Measurements from ENCODE around the gene GLYATL1. TPM values are rescaled to one million over a fixed set of nuclear protein-coding genes. Genes with fewer than 3 reads are reported as not detected.

The GLYATL1 gene
- total RNA-seq, 1 donor from 2014 or later: not detected

- ATAC-seq (ENCODE audit: poor library complexity): no peak
- DNase-seq: no peak
- intact Hi-C loops (cut with DNase I): no loop called here
Observed at GRCh38 chr11:58923300-58923788, 15.9 kb upstream of the GLYATL1 start.

GRCh38 chr11:58924230-58924629 lies 15.1 kb upstream of the GLYATL1 start:
- DNase-seq: no peak
- no peak for ATAC-seq (ENCODE audit: poor library complexity)
- intact Hi-C loops (cut with DNase I): no loop called here

- ATAC-seq (ENCODE audit: poor library complexity) (no peak), DNase-seq (no peak)
- intact Hi-C loops (cut with DNase I): no loop called here
Observed at GRCh38 chr11:58926251-58926650, 13.0 kb upstream of the GLYATL1 start.

GRCh38 chr11:58926695-58927094 lies 12.6 kb upstream of the GLYATL1 start:
- ATAC-seq (ENCODE audit: poor library complexity) (no peak), DNase-seq (no peak)
- intact Hi-C loops (cut with DNase I): no loop called here

- intact Hi-C loops (cut with DNase I): no loop called here
- DNase-seq (no peak), ATAC-seq (ENCODE audit: poor library complexity) (peak; percentile 46)
Observed at GRCh38 chr11:58927393-58928106, 11.7 kb upstream of the GLYATL1 start.

GRCh38 chr11:58928107-58928499 lies 11.2 kb upstream of the GLYATL1 start:
- intact Hi-C loops (cut with DNase I): no loop called here
- no peak for DNase-seq
- no peak for ATAC-seq (ENCODE audit: poor library complexity)

- ATAC-seq (ENCODE audit: poor library complexity) (no peak), DNase-seq (no peak)
- intact Hi-C loops (cut with DNase I): no loop called here
Observed at GRCh38 chr11:58928691-58929090, 10.6 kb upstream of the GLYATL1 start.

GRCh38 chr11:58930926-58931325 lies 8.4 kb upstream of the GLYATL1 start:
- intact Hi-C loops (cut with DNase I): no loop called here
- ATAC-seq (ENCODE audit: poor library complexity): no peak
- no peak for DNase-seq

GRCh38 chr11:58933661-58934060 lies 5.6 kb upstream of the GLYATL1 start:
- intact Hi-C loops (cut with DNase I): no loop called here
- DNase-seq: no peak
- no peak for ATAC-seq (ENCODE audit: poor library complexity)

- intact Hi-C loops (cut with DNase I): no loop called here
- no peak for ATAC-seq (ENCODE audit: poor library complexity)
- DNase-seq: no peak
Observed at GRCh38 chr11:58934945-58935513, 4.3 kb upstream of the GLYATL1 start.

- intact Hi-C loops (cut with DNase I): no loop called here
- ATAC-seq (ENCODE audit: poor library complexity): no peak
- DNase-seq: no peak
Observed at GRCh38 chr11:58938398-58938797, 890 bp upstream of the GLYATL1 start.

GRCh38 chr11:58940028-58940427 lies 740 bp downstream of the GLYATL1 start:
- DNase-seq (no peak), ATAC-seq (ENCODE audit: poor library complexity) (no peak)
- intact Hi-C loops (cut with DNase I): no loop called here

- intact Hi-C loops (cut with DNase I): no loop called here
- ATAC-seq (ENCODE audit: poor library complexity): no peak
- DNase-seq: no peak
Observed at GRCh38 chr11:58941838-58942237, 2.5 kb downstream of the GLYATL1 start.

GRCh38 chr11:58945663-58946062 lies 6.4 kb downstream of the GLYATL1 start:
- ATAC-seq (ENCODE audit: poor library complexity) (no peak), DNase-seq (no peak)
- intact Hi-C loops (cut with DNase I): no loop called here

- intact Hi-C loops (cut with DNase I): no loop called here
- ATAC-seq (ENCODE audit: poor library complexity) (no peak), DNase-seq (no peak)
Observed at GRCh38 chr11:58949184-58949583, 9.9 kb downstream of the GLYATL1 start.

- intact Hi-C loops (cut with DNase I): no loop called here
- DNase-seq: no peak
- no peak for ATAC-seq (ENCODE audit: poor library complexity)
Observed at GRCh38 chr11:58957922-58958321, 18.6 kb downstream of the GLYATL1 start.

GRCh38 chr11:58958500-58958899 lies 19.2 kb downstream of the GLYATL1 start:
- ATAC-seq (ENCODE audit: poor library complexity) (no peak), DNase-seq (no peak)
- intact Hi-C loops (cut with DNase I): no loop called here

- DNase-seq: no peak
- intact Hi-C loops (cut with DNase I): no loop called here
- ATAC-seq (ENCODE audit: poor library complexity): no peak
Observed at GRCh38 chr11:58963551-58964104, 24.3 kb downstream of the GLYATL1 start.

- no peak for ATAC-seq (ENCODE audit: poor library complexity)
- no peak for DNase-seq
- intact Hi-C loops (cut with DNase I): no loop called here
Observed at GRCh38 chr11:58965246-58965985, 26.1 kb downstream of the GLYATL1 start.

- DNase-seq: no peak
- intact Hi-C loops (cut with DNase I): no loop called here
- ATAC-seq (ENCODE audit: poor library complexity): no peak
Observed at GRCh38 chr11:58968251-58968711, 29.0 kb downstream of the GLYATL1 start.

Measured in Right ventricle myocardium superior (tissue), 1 donor.